Measurements from ENCODE around the gene ROBO2. TPM values are rescaled to one million over a fixed set of nuclear protein-coding genes. Genes with fewer than 3 reads are reported as not detected.

The ROBO2 gene
- total and polyA plus RNA-seq, 12 donors = 0.04 to 3.5 (median 0.34) TPM; not detected in 3

GRCh38 chr3:77672016-77672415 lies 632.1 kb downstream of the ROBO2 start:
- peaks cover 0 to 15% (median 0%) of the 10 kb centered on the region in 11 donors for H3K9me3 ChIP-seq
- no peak for DNase-seq
- H3K27me3 ChIP-seq = no peaks in the 10 kb centered on the region
- TF ChIP-seq CTCF (IDR thresholded peaks at IDR 0.05) = no peak
- ATAC-seq = no peak
- intact Hi-C loops (cut with DNase I) = no loop called here
- H3K27ac ChIP-seq = no peak overlapping the region
- H3K4me3 ChIP-seq = no peak overlapping the region
- H3K36me3 ChIP-seq = no peaks in the 10 kb centered on the region
- whole genome bisulfite sequencing, 2 donors = 90% methylated on average over 2 of the region's 2 CpGs
- no peaks in the 10 kb centered on the region for H3K4me1 ChIP-seq

GRCh38 chr3:77682162-77682561 lies 642.3 kb downstream of the ROBO2 start:
- Histone ChIP-seq H3K27me3 (no peaks in the 10 kb centered on the region), H3K36me3 (no peaks in the 10 kb centered on the region), H3K27ac (no peak overlapping the region), H3K4me3 (no peak overlapping the region), H3K4me1 (no peaks in the 10 kb centered on the region), H3K9me3 (peaks cover 0 to 58% (median 15%) of the 10 kb centered on the region in 11 donors)
- 76 to 92% methylated on average over 2 of the region's 2 CpGs for WGBS, 2 donors
- TF ChIP-seq CTCF (IDR thresholded peaks at IDR 0.05) = no peak
- DNase-seq (no peak), ATAC-seq (no peak)
- intact Hi-C loops (cut with DNase I) = no loop called here

- no peak for TF ChIP-seq CTCF (IDR thresholded peaks at IDR 0.05)
Observed at GRCh38 chr3:77684115-77684514, 644.2 kb downstream of the ROBO2 start.

DNA sequence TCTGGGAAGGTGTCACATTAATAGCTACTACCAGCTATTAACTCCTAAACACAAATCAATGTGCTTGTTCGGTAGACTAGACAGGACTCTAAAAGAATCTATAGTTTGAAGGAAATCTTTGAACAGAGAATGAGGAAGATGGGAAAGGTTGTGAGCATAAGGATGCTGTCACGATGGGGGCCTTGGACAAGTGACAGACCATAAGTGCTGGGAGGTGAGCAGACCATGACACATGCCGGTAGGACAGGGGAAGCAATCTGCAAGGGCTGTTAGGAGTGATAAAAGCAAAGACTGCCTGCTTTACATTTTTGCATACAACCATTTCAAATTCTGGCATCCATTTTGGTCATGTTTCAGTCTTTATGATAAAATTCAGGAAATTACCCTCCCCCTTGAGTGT lies 645.8 kb downstream of the ROBO2 start:
- Histone ChIP-seq H3K27me3 (no peaks in the 10 kb centered on the region), H3K27ac (no peak overlapping the region), H3K4me1 (no peaks in the 10 kb centered on the region), H3K9me3 (peaks cover 0 to 46% (median 15%) of the 10 kb centered on the region in 11 donors), H3K36me3 (no peaks in the 10 kb centered on the region), H3K4me3 (no peak overlapping the region)
- DNase-seq (no peak), ATAC-seq (no peak)
- WGBS, 2 donors = 72 to 75% methylated on average over 3 of the region's 3 CpGs
- intact Hi-C loops (cut with DNase I) = no loop called here
- no peak for TF ChIP-seq CTCF (IDR thresholded peaks at IDR 0.05)

More at GRCh38 chr3:77684115-77684514, 644.2 kb downstream of the ROBO2 start:
- DNase-seq (no peak), ATAC-seq (no peak)
- H3K9me3 ChIP-seq = peaks cover 0 to 54% (median 15%) of the 10 kb centered on the region in 11 donors
- no peaks in the 10 kb centered on the region for H3K27me3 ChIP-seq
- no peaks in the 10 kb centered on the region for H3K36me3 ChIP-seq
- no peaks in the 10 kb centered on the region for H3K4me1 ChIP-seq
- intact Hi-C loops (cut with DNase I) = no loop called here
- no peak overlapping the region for H3K4me3 ChIP-seq
- no peak overlapping the region for H3K27ac ChIP-seq
